Endothelial cell of umbilical vein (primary cell): ENCODE results near the gene OAF. TPM values are rescaled to one million over a fixed set of nuclear protein-coding genes. Genes with fewer than 3 reads are reported as not detected.

Experiments
- BruUV-seq: library from RNA; stranded (reverse); fragments of 400-500 nt; replicated peaks from 2 replicates; lab custom pipeline; 2021; lab: Mats Ljungman, UMichigan
- CTCF ChIA-PET: fragments of 300-600, 350-600 bp; sonication (Branson Sonifier 250); formaldehyde crosslinking; loops from one replicate; lab custom pipeline; 2021; ENCODE audit warnings: antibody characterized with exemption, inconsistent platforms; lab: Charles Lee
- POLR2A ChIA-PET: fragments of 300-600, 350-600 bp; sonication (Branson Sonifier 250); formaldehyde crosslinking; loops from one replicate; lab custom pipeline; 2021; ENCODE audit warnings: antibody characterized with exemption, inconsistent platforms; lab: Charles Lee
- DNase-seq: peaks from one replicate; pipeline ENCODE4 v3.0.0-alpha.2; 2011; ENCODE audit warnings: low read depth, low spot score
- FAIRE-seq: peaks from 2 replicates; lab custom pipeline; 2011; peaks lifted over from hg19 to GRCh38; lab: Jason Lieb, UNC
- H2AFZ ChIP-seq: 2 replicates; pipeline ENCODE4 v1.6.0; 2012; ENCODE audit warnings: low read depth, low read length, control low read depth, inconsistent platforms
- H3K27ac ChIP-seq: 2 replicates; pipeline ENCODE4 v1.5.1; 2011; ENCODE audit warnings: low read depth, mild to moderate bottlenecking, control low read depth, low read length, moderate library complexity; ENCODE audit not compliant: insufficient read depth
- H3K27me3 ChIP-seq, 2 experiments: 2 replicates each; pipeline versions ENCODE4 v1.6.0 to v1.6.1; 2011; ENCODE audit warnings: low read length in 2 of 2, mixed read lengths in 1 of 2; ENCODE audit not compliant: control insufficient read depth in 2 of 2, insufficient read depth in 2 of 2
- H3K36me3 ChIP-seq, 2 experiments: 2 replicates in 1 of 2; 3 replicates in 1 of 2; pipeline ENCODE4 v1.5.1; 2011; ENCODE audit warnings: low read length in 2 of 2, mild to moderate bottlenecking in 1 of 2, moderate library complexity in 1 of 2; ENCODE audit not compliant: control insufficient read depth in 2 of 2, insufficient read depth in 2 of 2; ENCODE audit errors: extremely low read depth in 1 of 2
- H3K4me1 ChIP-seq: 3 replicates; pipeline ENCODE4 v1.5.1; 2011; ENCODE audit warnings: mild to moderate bottlenecking, low read length; ENCODE audit not compliant: control insufficient read depth, insufficient read depth; ENCODE audit errors: extremely low read depth
- H3K4me2 ChIP-seq: 2 replicates; pipeline ENCODE4 v1.6.1; 2011; ENCODE audit warnings: low read length, control low read depth, mixed read lengths; ENCODE audit not compliant: insufficient read depth
- H3K4me3 ChIP-seq, 3 experiments: fragments of 200-600 bp in 1 of 3; sonication (generic), shearing (Covaris generic) in 1 of 3; replicated peaks in 1 of 3; 2 replicates each; pipeline ENCODE4 v1.5.1; 2011 to 2016; ENCODE audit warnings: control low read depth in 3 of 3, low read length in 3 of 3, mild to moderate bottlenecking in 2 of 3, inconsistent platforms in 1 of 3, low read depth in 1 of 3, moderate library complexity in 1 of 3; ENCODE audit not compliant: insufficient read depth in 1 of 3
- H3K79me2 ChIP-seq: 2 replicates; pipeline ENCODE4 v1.6.0; 2012; ENCODE audit warnings: low read length, inconsistent platforms; ENCODE audit not compliant: control insufficient read depth, insufficient read depth
- H3K9ac ChIP-seq: replicated peaks from 2 replicates; pipeline ENCODE3; 2011; ENCODE audit warnings: low read length, control low read depth; ENCODE audit not compliant: insufficient read depth; ENCODE audit errors: extremely low read depth
- H3K9me1 ChIP-seq: replicated peaks from 3 replicates; pipeline ENCODE4 v1.6.0; 2011; ENCODE audit warnings: mild to moderate bottlenecking, low read length; ENCODE audit not compliant: control insufficient read depth, insufficient read depth; ENCODE audit errors: extremely low read depth
- H3K9me3 ChIP-seq: replicated peaks from 2 replicates; pipeline ENCODE4 v1.5.1; 2012; ENCODE audit warnings: low read length, inconsistent platforms; ENCODE audit not compliant: control insufficient read depth, insufficient read depth
- H4K20me1 ChIP-seq: replicated peaks from 2 replicates; pipeline ENCODE3; 2011; ENCODE audit warnings: mild to moderate bottlenecking, low read length; ENCODE audit not compliant: control insufficient read depth, insufficient read depth; ENCODE audit errors: extremely low read depth
- EZH2 ChIP-seq: IDR thresholded peaks from 2 replicates; pipeline ENCODE4 v1.6.1; 2012; ENCODE audit warnings: borderline replicate concordance, low read depth, mild to moderate bottlenecking, moderate library complexity, low read length, inconsistent platforms; ENCODE audit not compliant: severe bottlenecking
- FOS ChIP-seq: IDR thresholded peaks from 2 replicates; pipeline ENCODE4 v1.6.1; 2011; ENCODE audit warnings: mild to moderate bottlenecking, low read length, moderate library complexity, borderline replicate concordance; ENCODE audit not compliant: insufficient read depth
- GATA2 ChIP-seq: IDR thresholded peaks from 2 replicates; pipeline ENCODE4 v1.7.0; 2011; ENCODE audit warnings: low read depth, mild to moderate bottlenecking, moderate library complexity, mixed read lengths, low read length; ENCODE audit not compliant: insufficient read length, insufficient read depth
- JUN ChIP-seq: IDR thresholded peaks from 2 replicates; pipeline ENCODE4 v1.6.1; 2011; ENCODE audit warnings: borderline replicate concordance, low read depth; ENCODE audit not compliant: insufficient read length, insufficient read depth
- MAX ChIP-seq: IDR thresholded peaks from 2 replicates; pipeline ENCODE4 v1.6.1; 2011; ENCODE audit not compliant: insufficient read depth, insufficient read length
- MYC ChIP-seq: IDR thresholded peaks from one replicate; pipeline ENCODE4 v1.6.1; 2011; ENCODE audit warnings: mild to moderate bottlenecking, low read depth, low read length
- POLR2A ChIP-seq: IDR thresholded peaks from 2 replicates; pipeline ENCODE4 v1.6.1; 2012; ENCODE audit warnings: low read depth, mild to moderate bottlenecking, control low read depth, low read length
- POLR2AphosphoS5 ChIP-seq: IDR thresholded peaks from 2 replicates; pipeline ENCODE4 v1.6.1; 2012; ENCODE audit warnings: low read depth, mild to moderate bottlenecking, control low read depth, low read length, moderate library complexity; ENCODE audit not compliant: insufficient read depth
- dilution Hi-C: fragments of 300-500 bp; cut with MboI; formaldehyde crosslinking; loops from one replicate; pipeline ENCODE4 v1.15.0; 2019; ENCODE audit warnings: low sequenced_read_pairs; ENCODE audit not compliant: extremely low pct_ligation_motif_present
- intact Hi-C: fragments of 100-400 bp; cut with micrococcal nuclease; formaldehyde crosslinking; loops from one replicate; pipeline ENCODE4 v1.10.0; 2022
- polyA plus RNA-seq, 4 experiments: library from polyadenylated mRNA; depleted of rRNA in 3 of 4; stranded (reverse) in 3 of 4; unstranded in 1 of 4; fragments of >200 nt; gene quantifications; 2 replicates each; pipeline versions ENCODE4 v1.2.1 to v1.2.3, GENCODE V29; 2011 to 2012; ENCODE audit warnings: missing spikeins in 1 of 4
- total RNA-seq: library from RNA; stranded (reverse); gene quantifications from 2 replicates; pipeline ENCODE4 v1.2.3, GENCODE V29; 2021
- TF ChIP-seq, protein P1 (sequence below), 2 donors: IDR thresholded peaks; 1 replicate in 1 of 2; 2 replicates in 1 of 2; pipeline ENCODE4 v1.5.1; 2011; ENCODE audit warnings: low read length in 2 of 2, mild to moderate bottlenecking in 2 of 2, moderate library complexity in 2 of 2, control low read depth in 1 of 2, inconsistent platforms in 1 of 2, low read depth in 1 of 2; ENCODE audit not compliant: insufficient read depth in 1 of 2; ENCODE audit errors: extremely low read depth in 1 of 2

The OAF gene
- total and polyA plus RNA-seq, 2 donors (not counting 3 experiments of a cell fraction or from before 2014, with no cell fraction given), result 32.1 to 33.8 TPM

- no TSS peak for BruUV-seq
- H3K27ac ChIP-seq, result no peak overlapping the region
- no peak for DNase-seq
- no peaks in the 10 kb centered on the region for H3K9me3 ChIP-seq
- no peak overlapping the region for H2AFZ ChIP-seq
- H3K4me1 ChIP-seq, result no peaks in the 10 kb centered on the region
- no peak for TF ChIP-seq JUN
- no peak for TF ChIP-seq EZH2
- TF ChIP-seq MYC, result no peak
- no peak for TF ChIP-seq FOS
- no peak for TF ChIP-seq POLR2A
- no peak for TF ChIP-seq POLR2AphosphoS5
- no peak for TF ChIP-seq MAX
- no peak for TF ChIP-seq GATA2
- TF ChIP-seq, protein P1, sequence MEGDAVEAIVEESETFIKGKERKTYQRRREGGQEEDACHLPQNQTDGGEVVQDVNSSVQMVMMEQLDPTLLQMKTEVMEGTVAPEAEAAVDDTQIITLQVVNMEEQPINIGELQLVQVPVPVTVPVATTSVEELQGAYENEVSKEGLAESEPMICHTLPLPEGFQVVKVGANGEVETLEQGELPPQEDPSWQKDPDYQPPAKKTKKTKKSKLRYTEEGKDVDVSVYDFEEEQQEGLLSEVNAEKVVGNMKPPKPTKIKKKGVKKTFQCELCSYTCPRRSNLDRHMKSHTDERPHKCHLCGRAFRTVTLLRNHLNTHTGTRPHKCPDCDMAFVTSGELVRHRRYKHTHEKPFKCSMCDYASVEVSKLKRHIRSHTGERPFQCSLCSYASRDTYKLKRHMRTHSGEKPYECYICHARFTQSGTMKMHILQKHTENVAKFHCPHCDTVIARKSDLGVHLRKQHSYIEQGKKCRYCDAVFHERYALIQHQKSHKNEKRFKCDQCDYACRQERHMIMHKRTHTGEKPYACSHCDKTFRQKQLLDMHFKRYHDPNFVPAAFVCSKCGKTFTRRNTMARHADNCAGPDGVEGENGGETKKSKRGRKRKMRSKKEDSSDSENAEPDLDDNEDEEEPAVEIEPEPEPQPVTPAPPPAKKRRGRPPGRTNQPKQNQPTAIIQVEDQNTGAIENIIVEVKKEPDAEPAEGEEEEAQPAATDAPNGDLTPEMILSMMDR (IDR thresholded peaks at IDR 0.05; ENCODE audit: extremely low read depth in 1 of 2, insufficient read depth in 1 of 2, low read depth in 1 of 2, low read length in 2 of 2), result no peak
- H3K4me2 ChIP-seq, result no peak overlapping the region
- H3K9ac ChIP-seq, result no peak overlapping the region
- ChIA-PET CTCF (interaction anchor here (1.3 kb wide), 1 partner anchor 24 kb away, joined by 5 read pairs; no protein-coding TSS in a partner anchor), POLR2A (no interaction called here)
- dilution Hi-C loops (no loop called here), intact Hi-C loops (no loop called here)
- no peaks in the 10 kb centered on the region for H3K36me3 ChIP-seq
- no peaks in the 10 kb centered on the region for H4K20me1 ChIP-seq
- no peak for FAIRE-seq
- H3K27me3 ChIP-seq, result peaks cover 1 to 3% of the 10 kb centered on the region in 2 experiments
- no peak overlapping the region for H3K4me3 ChIP-seq
- H3K79me2 ChIP-seq, result no peaks in the 10 kb centered on the region
- H3K9me1 ChIP-seq, result no peaks in the 10 kb centered on the region
Observed at GRCh38 chr11:120279502-120279901, 68.7 kb downstream of the OAF start.

Other genes starting within 250 kb of the OAF start
- gene TRIM29, start 72.9 kb upstream of the OAF start, total RNA-seq, result not detected in 2 replicates
- not detected in 2 replicates for gene TRIM29, start 72.9 kb upstream of the OAF start, polyA plus RNA-seq
- not detected in 2 replicates for gene POU2F3, start 29.1 kb downstream of the OAF start, total RNA-seq
- gene POU2F3, start 29.1 kb downstream of the OAF start, polyA plus RNA-seq, result 0.06 and 0.08 TPM in 2 replicates
- 6.1 and 6.3 TPM in 2 replicates for gene TLCD5, start 114.3 kb downstream of the OAF start, total RNA-seq
- 8.3 and 9.7 TPM in 2 replicates for gene TLCD5, start 114.3 kb downstream of the OAF start, polyA plus RNA-seq
- 117 and 125 TPM in 2 replicates for gene ARHGEF12, start 125.4 kb downstream of the OAF start, total RNA-seq
- 14.9 and 20.9 TPM in 2 replicates for gene ARHGEF12, start 125.4 kb downstream of the OAF start, polyA plus RNA-seq